Prostate gland (tissue), 2 donors: ENCODE results near the gene TUBB.

Source experiments
- CTCF ChIP-seq, 4 experiments: fragments of 200-600 bp in 2 of 4; fragments of 450-650 bp in 2 of 4; sonication (generic) in 2 of 4; IDR thresholded peaks; 1 replicate in 3 of 4; 2 replicates in 1 of 4; pipeline ENCODE4 v1.5.1; 2016 to 2019; ENCODE audit warnings: antibody characterized with exemption in 4 of 4, mild to moderate bottlenecking in 2 of 4, moderate library complexity in 2 of 4
- POLR2A ChIP-seq: fragments of 450-650 bp; IDR thresholded peaks from one replicate; pipeline ENCODE4 v1.6.1; 2016; ENCODE audit warnings: antibody characterized with exemption, mild to moderate bottlenecking
- POLR2AphosphoS5 ChIP-seq: sonication (generic); formaldehyde crosslinking; IDR thresholded peaks from one replicate; pipeline ENCODE4 v1.6.1; 2017; ENCODE audit warnings: antibody characterized with exemption

DNA sequence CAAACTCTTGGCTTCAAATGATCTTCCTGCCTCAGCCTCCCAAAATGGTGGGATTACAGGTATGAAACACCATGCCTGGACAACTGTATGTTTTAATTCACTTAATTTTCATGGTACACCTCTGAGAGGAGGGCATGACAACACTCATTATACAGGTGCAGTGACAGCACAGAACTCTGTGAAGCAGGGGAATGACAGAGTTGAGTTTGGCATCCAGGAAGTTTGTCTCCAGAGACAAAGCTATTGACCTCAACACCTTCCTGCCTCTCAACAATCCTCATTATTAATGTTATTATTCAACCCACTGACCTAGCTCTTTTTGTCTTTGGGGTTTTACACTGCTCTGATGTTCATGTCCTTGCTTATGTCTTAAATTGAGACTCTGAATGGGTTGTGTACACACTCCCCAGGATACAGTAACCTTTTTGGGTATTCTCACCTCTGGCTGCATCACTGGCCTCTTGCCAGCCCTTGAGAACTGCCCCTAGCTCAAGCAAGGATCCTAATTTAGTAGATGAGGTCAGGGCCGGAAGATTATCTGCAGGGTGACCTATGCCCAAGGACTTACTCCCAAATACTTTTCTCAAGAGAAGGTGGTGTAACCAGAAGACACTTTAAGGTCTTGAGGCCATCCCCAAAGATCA is 37.2 kb downstream of the TUBB start:
- TF ChIP-seq POLR2AphosphoS5 (no peak), CTCF (IDR thresholded peaks at IDR 0.05) (no peak), POLR2A (no peak)
